ENCODE results near the gene CPSF4L. TPM values are rescaled to one million over a fixed set of nuclear protein-coding genes. Genes with fewer than 3 reads are reported as not detected.

CPSF4L gene
- total RNA-seq, 4 donors from 2014 or later = not detected

DNA sequence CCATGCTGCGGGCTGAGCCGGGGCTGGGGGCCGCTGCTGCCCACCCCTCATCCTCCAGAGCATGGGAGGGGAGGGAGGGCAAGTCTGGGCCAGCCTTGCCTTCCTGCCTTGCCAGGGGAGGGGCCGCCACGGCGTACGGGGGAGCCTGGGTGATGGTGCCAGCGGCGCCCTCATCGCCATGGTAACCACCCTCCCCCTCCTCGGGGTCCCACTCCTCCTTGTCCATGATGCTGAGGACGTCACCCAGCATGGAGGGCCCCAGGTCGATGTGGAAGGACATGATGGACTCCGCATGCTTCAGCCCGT, 23.9 kb upstream of the CPSF4L start:
- Histone ChIP-seq H3K4me1 (peaks cover 26 to 66% of the 10 kb centered on the region in 2 donors), H3K27me3 (no peaks in the 10 kb centered on the region), H3K27ac (peak overlapping the region in 1 of 3 donors; percentile 23)

DNA sequence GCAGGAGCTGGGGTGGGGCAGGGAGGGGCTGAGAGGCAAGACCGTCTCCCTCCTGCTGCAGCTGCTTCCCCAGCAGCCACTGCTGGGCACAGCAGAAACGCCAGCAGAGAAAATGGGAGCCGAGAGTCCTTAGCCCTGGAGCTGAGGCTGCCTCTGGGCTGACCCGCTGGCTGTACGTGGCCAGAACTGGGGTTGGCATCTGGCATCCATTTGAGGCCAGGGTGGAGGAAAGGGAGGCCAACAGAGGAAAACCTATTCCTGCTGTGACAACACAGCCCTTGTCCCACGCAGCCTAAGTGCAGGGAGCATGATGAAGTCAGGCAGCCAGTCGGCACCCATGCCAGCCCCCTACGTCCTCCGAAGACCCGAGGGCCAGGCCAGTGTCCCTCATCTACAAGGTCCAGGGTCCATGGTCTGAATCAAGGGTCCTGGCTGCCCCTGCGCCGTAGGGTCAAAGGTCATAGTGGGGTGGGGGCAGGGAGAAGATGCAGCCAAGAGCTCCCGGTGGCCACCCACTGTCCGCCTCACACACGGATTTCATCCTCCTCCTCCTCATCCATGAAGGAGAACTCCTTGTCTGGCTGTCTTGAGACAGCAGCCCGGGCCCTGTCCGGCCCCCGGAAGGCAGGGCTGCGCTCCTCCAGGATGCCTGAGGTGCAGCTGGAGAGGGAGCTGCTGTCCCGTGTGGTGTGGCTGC, 23.4 kb upstream of the CPSF4L start:
- WGBS, 2 donors = 66 to 80% methylated on average over 10 to 16 of the region's 20 CpGs
- intact Hi-C loops (cut with DNase I) = no loop called here
- Histone ChIP-seq H3K9me3 (no peaks in the 10 kb centered on the region), H3K4me1 (peaks cover 21 to 61% of the 10 kb centered on the region in 2 donors), H3K36me3 (peaks cover 21 to 23% of the 10 kb centered on the region in 2 donors), H3K4me3 (replicated peaks in 1 of 3) (no peak overlapping the region), H3K27ac (peak overlapping the region in 1 of 3 donors; percentile 12), H3K27me3 (no peaks in the 10 kb centered on the region)
- TF ChIP-seq, protein P1, sequence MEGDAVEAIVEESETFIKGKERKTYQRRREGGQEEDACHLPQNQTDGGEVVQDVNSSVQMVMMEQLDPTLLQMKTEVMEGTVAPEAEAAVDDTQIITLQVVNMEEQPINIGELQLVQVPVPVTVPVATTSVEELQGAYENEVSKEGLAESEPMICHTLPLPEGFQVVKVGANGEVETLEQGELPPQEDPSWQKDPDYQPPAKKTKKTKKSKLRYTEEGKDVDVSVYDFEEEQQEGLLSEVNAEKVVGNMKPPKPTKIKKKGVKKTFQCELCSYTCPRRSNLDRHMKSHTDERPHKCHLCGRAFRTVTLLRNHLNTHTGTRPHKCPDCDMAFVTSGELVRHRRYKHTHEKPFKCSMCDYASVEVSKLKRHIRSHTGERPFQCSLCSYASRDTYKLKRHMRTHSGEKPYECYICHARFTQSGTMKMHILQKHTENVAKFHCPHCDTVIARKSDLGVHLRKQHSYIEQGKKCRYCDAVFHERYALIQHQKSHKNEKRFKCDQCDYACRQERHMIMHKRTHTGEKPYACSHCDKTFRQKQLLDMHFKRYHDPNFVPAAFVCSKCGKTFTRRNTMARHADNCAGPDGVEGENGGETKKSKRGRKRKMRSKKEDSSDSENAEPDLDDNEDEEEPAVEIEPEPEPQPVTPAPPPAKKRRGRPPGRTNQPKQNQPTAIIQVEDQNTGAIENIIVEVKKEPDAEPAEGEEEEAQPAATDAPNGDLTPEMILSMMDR (IDR thresholded peaks at IDR 0.05) = no peak
- TF ChIP-seq POLR2A (IDR thresholded peaks at IDR 0.05) = no peak
- no peak for DNase-seq

More for the DNA sequence above, 23.9 kb upstream of the CPSF4L start:
- 82 to 95% methylated on average over 8 to 12 of the region's 15 CpGs for WGBS, 2 donors
- Histone ChIP-seq H3K36me3 (peaks cover 21 to 23% of the 10 kb centered on the region in 2 donors), H3K9me3 (no peaks in the 10 kb centered on the region), H3K4me3 (replicated peaks in 1 of 3) (no peak overlapping the region)
- DNase-seq = no peak
- TF ChIP-seq POLR2A (IDR thresholded peaks at IDR 0.05) = no peak
- TF ChIP-seq, protein P1 (IDR thresholded peaks at IDR 0.05) = no peak
- intact Hi-C loops (cut with DNase I) = no loop called here

GRCh38 chr17:73284354-73284753, 22.7 kb upstream of the CPSF4L start:
- H3K36me3 ChIP-seq = peaks cover 21 to 23% of the 10 kb centered on the region in 2 donors

GRCh38 chr17:73283841-73284282, 22.2 kb upstream of the CPSF4L start:
- TF ChIP-seq POLR2A (IDR thresholded peaks at IDR 0.05) = no peak
- TF ChIP-seq, protein P1 (IDR thresholded peaks at IDR 0.05) = no peak

More at GRCh38 chr17:73284354-73284753, 22.7 kb upstream of the CPSF4L start:
- no peak for DNase-seq
- no peaks in the 10 kb centered on the region for H3K27me3 ChIP-seq
- no peak overlapping the region for H3K4me3 ChIP-seq (replicated peaks in 1 of 3)
- H3K4me1 ChIP-seq = peaks cover 21 to 60% of the 10 kb centered on the region in 2 donors
- intact Hi-C loops (cut with DNase I) = no loop called here
- WGBS, 2 donors = 76% methylated on average over 8 of the region's 8 CpGs
- peak overlapping the region in 1 of 3 donors; percentile 12 for H3K27ac ChIP-seq
- no peaks in the 10 kb centered on the region for H3K9me3 ChIP-seq
- TF ChIP-seq, protein P1 (IDR thresholded peaks at IDR 0.05) = no peak
- no peak for TF ChIP-seq POLR2A (IDR thresholded peaks at IDR 0.05)

DNA sequence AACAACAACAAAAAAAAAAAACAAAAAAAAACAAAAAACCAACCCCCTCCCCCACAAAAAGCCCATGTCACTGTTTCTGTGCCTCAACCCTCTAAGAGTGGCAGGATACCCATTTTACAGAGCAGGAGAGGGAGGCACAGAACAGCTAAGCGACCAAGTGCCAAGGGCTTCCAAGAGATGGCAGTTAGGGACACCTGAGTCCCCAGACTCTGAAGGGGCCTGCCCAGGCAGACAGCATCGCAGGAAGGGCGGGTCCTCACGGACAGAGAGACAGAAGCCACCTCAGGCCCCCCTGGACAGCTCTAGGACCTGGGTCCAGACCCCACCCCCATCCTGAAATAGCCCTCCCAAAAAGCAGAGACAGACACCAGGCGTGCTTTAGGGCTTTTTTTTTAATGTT, 21.6 kb upstream of the CPSF4L start:
- Histone ChIP-seq H3K4me3 (replicated peaks in 1 of 3) (no peak overlapping the region), H3K9me3 (no peaks in the 10 kb centered on the region), H3K27ac (peak overlapping the region in 1 of 3 donors; percentile 22), H3K36me3 (peaks cover 21 to 23% of the 10 kb centered on the region in 2 donors), H3K4me1 (peaks cover 21 to 60% of the 10 kb centered on the region in 2 donors), H3K27me3 (no peaks in the 10 kb centered on the region)
- no peak for TF ChIP-seq POLR2A (IDR thresholded peaks at IDR 0.05)
- TF ChIP-seq, protein P1 (IDR thresholded peaks at IDR 0.05) = no peak
- 86 to 89% methylated on average over 5 of the region's 5 CpGs for WGBS, 2 donors
- intact Hi-C loops (cut with DNase I) = no loop called here
- no peak for DNase-seq

More at GRCh38 chr17:73283841-73284282, 22.2 kb upstream of the CPSF4L start:
- Histone ChIP-seq H3K9me3 (no peaks in the 10 kb centered on the region), H3K36me3 (peaks cover 21 to 23% of the 10 kb centered on the region in 2 donors), H3K4me3 (replicated peaks in 1 of 3) (no peak overlapping the region), H3K27ac (no peak overlapping the region), H3K27me3 (no peaks in the 10 kb centered on the region), H3K4me1 (peaks cover 21 to 60% of the 10 kb centered on the region in 2 donors)
- intact Hi-C loops (cut with DNase I) = no loop called here
- 66 to 79% methylated on average over 10 of the region's 10 CpGs for WGBS, 2 donors
- DNase-seq = no peak
